ENCODE data around the gene MFAP3L. TPM values are rescaled to one million over a fixed set of nuclear protein-coding genes. Genes with fewer than 3 reads are reported as not detected.
"Not testable (repeated sequence)": the region's sequence is repeated elsewhere in the genome, so short reads cannot be mapped to it uniquely, and the experiment has no call there.

MFAP3L gene
- total and polyA plus RNA-seq, 9 donors = 0.38 to 7.6 (median 2.0) TPM

GRCh38 chr4:169945636-169946035 lies 80.6 kb downstream of the MFAP3L start:
- no peak for TF ChIP-seq CTCF (IDR thresholded peaks at IDR 0.05)
- no peak for TF ChIP-seq EP300 (IDR thresholded peaks at IDR 0.05)
- no peak for TF ChIP-seq POLR2A (IDR thresholded peaks at IDR 0.05)
- no peak overlapping the region for H3K4me3 ChIP-seq
- DNase-seq = no peak
- H3K36me3 ChIP-seq = no peaks in the 10 kb centered on the region
- WGBS, 3 donors = 58 to 80% (median 65%) methylated on average over 1 of the region's 1 CpG
- no peaks in the 10 kb centered on the region for H3K27me3 ChIP-seq
- no peak overlapping the region for H3K27ac ChIP-seq
- intact Hi-C loops (cut with DNase I) = no loop called here
- no peaks in the 10 kb centered on the region for H3K9me3 ChIP-seq
- no peaks in the 10 kb centered on the region for H3K4me1 ChIP-seq (ENCODE audit: insufficient read depth)

- DNase-seq; H3K4me3 ChIP-seq; H3K9me3 ChIP-seq; H3K27ac ChIP-seq; intact Hi-C loops (cut with DNase I); H3K36me3 ChIP-seq; H3K4me1 ChIP-seq (ENCODE audit: insufficient read depth); H3K27me3 ChIP-seq: not testable (repeated sequence)
- WGBS, 3 donors = 83 to 90% (median 88%) methylated on average over 6 of the region's 6 CpGs
Observed at GRCh38 chr4:169943601-169944000, 82.6 kb downstream of the MFAP3L start.

GRCh38 chr4:169941141-169941540 lies 85.1 kb downstream of the MFAP3L start:
- no peaks in the 10 kb centered on the region for H3K27me3 ChIP-seq
- intact Hi-C loops (cut with DNase I) = no loop called here
- no peak for DNase-seq
- H3K4me1 ChIP-seq (ENCODE audit: insufficient read depth) = no peaks in the 10 kb centered on the region
- no peak overlapping the region for H3K4me3 ChIP-seq
- no peak overlapping the region for H3K27ac ChIP-seq
- H3K9me3 ChIP-seq = no peaks in the 10 kb centered on the region
- H3K36me3 ChIP-seq = no peaks in the 10 kb centered on the region
- TF ChIP-seq CTCF (IDR thresholded peaks at IDR 0.05) = no peak
- 90 to 92% (median 91%) methylated on average over 5 of the region's 5 CpGs for WGBS, 3 donors

- intact Hi-C loops (cut with DNase I) = no loop called here
- Histone ChIP-seq H3K36me3 (no peaks in the 10 kb centered on the region), H3K4me1 (ENCODE audit: insufficient read depth) (no peaks in the 10 kb centered on the region), H3K27me3 (no peaks in the 10 kb centered on the region), H3K9me3 (no peaks in the 10 kb centered on the region), H3K27ac (no peak overlapping the region), H3K4me3 (no peak overlapping the region)
- WGBS, 3 donors = 76 to 87% (median 81%) methylated on average over 8 of the region's 8 CpGs
- no peak for DNase-seq
- TF ChIP-seq EP300 (IDR thresholded peaks at IDR 0.05) (no peak), CTCF (IDR thresholded peaks at IDR 0.05) (no peak), POLR2A (IDR thresholded peaks at IDR 0.05) (no peak)
Observed at GRCh38 chr4:169940460-169940859, 85.7 kb downstream of the MFAP3L start.

Other genes starting within 250 kb of the MFAP3L start
- 10 to 100 TPM in 1 of 7 donors, 1 to 10 TPM in 6; 3.7 to 11.3 (median 5.1) TPM for gene AADAT, start 63.6 kb upstream of the MFAP3L start, total RNA-seq
- gene AADAT, start 63.6 kb upstream of the MFAP3L start, polyA plus RNA-seq = 1 to 10 TPM; 3.1 to 6.9 TPM

All from ovary (tissue), 9 donors.